SU-DHL-6 (cell line): ENCODE results near the gene TMPRSS2.
A peak's percentile ranks its signal among the peaks of the same experiment; 100 is the strongest.

Experiments
- H2AFZ ChIP-seq: fragments of 200-600 bp; sonication (generic); 2 replicates; pipeline ENCODE4 v1.6.1; 2014; ENCODE audit warnings: low read depth, mild to moderate bottlenecking, moderate library complexity, mixed read lengths, antibody characterized with exemption, low read length; ENCODE audit not compliant: severe bottlenecking
- H3F3A ChIP-seq: fragments of 200-600 bp; shearing (Covaris generic); 2 replicates; pipeline ENCODE4 v1.6.0; 2016; ENCODE audit warnings: antibody characterized with exemption, mild to moderate bottlenecking; ENCODE audit not compliant: insufficient read depth
- H3K27ac ChIP-seq: fragments of 200-600 bp; sonication (generic); 2 replicates; pipeline ENCODE4 v1.5.1; 2016; ENCODE audit warnings: low read depth, mild to moderate bottlenecking, low read length, moderate library complexity, mixed read lengths
- H3K27me3 ChIP-seq: fragments of 200-600 bp; sonication (generic), shearing (Covaris generic); 2 replicates; pipeline ENCODE4 v1.6.0; 2014; ENCODE audit warnings: mild to moderate bottlenecking, low read length
- H3K36me3 ChIP-seq: fragments of 200-600 bp; sonication (generic); 2 replicates; pipeline ENCODE4 v1.6.1; 2014; ENCODE audit warnings: mild to moderate bottlenecking, low read length, mixed read lengths
- H3K4me2 ChIP-seq: fragments of 300-600, 200-600 bp; shearing (Covaris generic), sonication (generic); 2 replicates; pipeline ENCODE4 v1.6.0; 2014; ENCODE audit warnings: low read length, low read depth, mild to moderate bottlenecking; ENCODE audit not compliant: poor library complexity, severe bottlenecking
- H3K4me3 ChIP-seq: fragments of 200-600 bp; sonication (generic); 2 replicates; pipeline ENCODE4 v1.5.1; 2014; ENCODE audit warnings: antibody characterized with exemption, low read length, mild to moderate bottlenecking, mixed read lengths; ENCODE audit not compliant: insufficient read depth, poor library complexity, severe bottlenecking
- H3K79me2 ChIP-seq: fragments of 200-600 bp; sonication (generic); 2 replicates; pipeline ENCODE4 v1.6.1; 2014; ENCODE audit warnings: mild to moderate bottlenecking, low read length, moderate library complexity; ENCODE audit not compliant: insufficient read depth
- H3K9ac ChIP-seq: fragments of 200-600 bp; sonication (generic); 2 replicates; pipeline ENCODE4 v1.7.0; 2014; ENCODE audit warnings: mild to moderate bottlenecking, low read length
- H3K9me2 ChIP-seq: fragments of 200-600 bp; sonication (generic); replicated peaks from 2 replicates; pipeline ENCODE4 v1.6.1; 2014; ENCODE audit warnings: low read length; ENCODE audit not compliant: insufficient read depth
- H3K9me3 ChIP-seq: fragments of 200-600 bp; sonication (generic); 2 replicates; pipeline ENCODE4 v1.6.1; 2014; ENCODE audit warnings: low read length, mixed read lengths; ENCODE audit not compliant: insufficient read depth
- H4K20me1 ChIP-seq: fragments of 200-600 bp; sonication (generic); 2 replicates; pipeline ENCODE4 v1.6.1; 2014; ENCODE audit warnings: low read depth, mild to moderate bottlenecking, antibody characterized with exemption, low read length, moderate library complexity, mixed read lengths
- EZH2phosphoT487 ChIP-seq: fragments of 200-600 bp; sonication (generic), shearing (Covaris generic); conservative IDR thresholded peaks from 2 replicates; pipeline ENCODE4 v1.6.1; 2018; ENCODE audit warnings: mild to moderate bottlenecking, antibody characterized with exemption, low read length, moderate library complexity, mixed read lengths
- TF ChIP-seq, protein P1 (sequence below): fragments of 200-600 bp; sonication (generic); IDR thresholded peaks from one replicate; pipeline ENCODE4 v1.5.1; 2017; ENCODE audit warnings: antibody characterized with exemption, mild to moderate bottlenecking, low read length, moderate library complexity; ENCODE audit not compliant: insufficient read depth, poor library complexity, severe bottlenecking

Gene TMPRSS2

GRCh38 chr21:41465176-41465781, 42.7 kb downstream of the TMPRSS2 start:
- no peak overlapping the region for H3K4me3 ChIP-seq
- H3K9me2 ChIP-seq: no peaks in the 10 kb centered on the region
- no peak overlapping the region for H3K9ac ChIP-seq
- H4K20me1 ChIP-seq: no peaks in the 10 kb centered on the region
- no peak overlapping the region for H3K27ac ChIP-seq
- H3K36me3 ChIP-seq: no peaks in the 10 kb centered on the region
- H3K4me2 ChIP-seq: no peak overlapping the region
- no peaks in the 10 kb centered on the region for H3K9me3 ChIP-seq
- H3K79me2 ChIP-seq: no peaks in the 10 kb centered on the region
- TF ChIP-seq EZH2phosphoT487: no peak
- TF ChIP-seq, protein P1, sequence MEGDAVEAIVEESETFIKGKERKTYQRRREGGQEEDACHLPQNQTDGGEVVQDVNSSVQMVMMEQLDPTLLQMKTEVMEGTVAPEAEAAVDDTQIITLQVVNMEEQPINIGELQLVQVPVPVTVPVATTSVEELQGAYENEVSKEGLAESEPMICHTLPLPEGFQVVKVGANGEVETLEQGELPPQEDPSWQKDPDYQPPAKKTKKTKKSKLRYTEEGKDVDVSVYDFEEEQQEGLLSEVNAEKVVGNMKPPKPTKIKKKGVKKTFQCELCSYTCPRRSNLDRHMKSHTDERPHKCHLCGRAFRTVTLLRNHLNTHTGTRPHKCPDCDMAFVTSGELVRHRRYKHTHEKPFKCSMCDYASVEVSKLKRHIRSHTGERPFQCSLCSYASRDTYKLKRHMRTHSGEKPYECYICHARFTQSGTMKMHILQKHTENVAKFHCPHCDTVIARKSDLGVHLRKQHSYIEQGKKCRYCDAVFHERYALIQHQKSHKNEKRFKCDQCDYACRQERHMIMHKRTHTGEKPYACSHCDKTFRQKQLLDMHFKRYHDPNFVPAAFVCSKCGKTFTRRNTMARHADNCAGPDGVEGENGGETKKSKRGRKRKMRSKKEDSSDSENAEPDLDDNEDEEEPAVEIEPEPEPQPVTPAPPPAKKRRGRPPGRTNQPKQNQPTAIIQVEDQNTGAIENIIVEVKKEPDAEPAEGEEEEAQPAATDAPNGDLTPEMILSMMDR: no peak
- no peak overlapping the region for H2AFZ ChIP-seq
- no peaks in the 10 kb centered on the region for H3K27me3 ChIP-seq
- no peaks in the 10 kb centered on the region for H3F3A ChIP-seq

DNA sequence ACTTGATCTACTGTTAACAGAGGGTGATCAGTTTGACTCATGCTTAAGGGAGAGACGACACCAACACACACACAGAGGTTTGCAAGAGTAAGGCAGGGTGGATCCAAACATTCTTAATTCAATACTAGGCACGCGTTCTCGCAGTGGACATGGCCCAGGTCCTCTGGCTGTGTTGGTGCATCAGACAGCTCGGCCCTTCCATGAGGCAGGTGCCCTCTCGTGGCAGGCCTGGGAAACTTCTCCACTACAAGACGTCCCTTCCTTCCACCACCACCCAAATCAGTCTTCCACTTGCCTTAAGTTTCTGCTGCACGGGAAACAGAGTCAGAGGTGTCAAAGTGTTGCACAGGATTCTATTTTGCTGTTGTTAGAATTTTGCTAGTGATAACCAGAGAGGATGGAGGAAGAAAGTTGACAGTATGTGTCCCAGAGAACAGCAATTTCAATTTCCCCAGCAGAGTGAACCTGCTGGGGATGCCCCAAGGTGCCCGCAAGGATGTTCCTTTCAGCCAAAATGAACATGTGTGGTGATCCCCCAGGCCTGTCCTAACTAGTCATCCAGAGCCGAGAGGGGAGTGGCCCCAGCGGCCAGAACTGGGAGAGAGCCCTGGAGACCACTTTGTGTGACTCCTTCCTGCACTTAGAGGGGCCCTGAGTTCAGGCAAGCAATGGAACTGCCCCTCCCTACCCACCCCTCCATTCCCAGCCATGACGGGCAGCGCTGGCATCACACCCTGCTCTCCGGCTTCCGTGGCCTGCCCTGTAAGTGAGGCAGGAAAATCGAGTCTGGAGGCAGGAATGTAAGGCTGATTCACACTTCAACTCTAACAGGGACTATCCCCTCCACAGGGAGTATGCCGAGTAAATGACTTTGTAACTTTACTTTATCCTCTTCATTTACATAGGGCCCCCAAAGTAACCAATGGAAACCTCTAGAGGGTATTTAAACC, 47.1 kb downstream of the TMPRSS2 start:
- no peaks in the 10 kb centered on the region for H4K20me1 ChIP-seq
- H3K9me2 ChIP-seq: no peaks in the 10 kb centered on the region
- no peak overlapping the region for H3K9ac ChIP-seq
- H3K79me2 ChIP-seq: no peaks in the 10 kb centered on the region
- no peak overlapping the region for H3K27ac ChIP-seq
- H3K27me3 ChIP-seq: no peaks in the 10 kb centered on the region
- TF ChIP-seq EZH2phosphoT487: no peak
- TF ChIP-seq, protein P1: peak; percentile 55
- H2AFZ ChIP-seq: no peak overlapping the region
- no peaks in the 10 kb centered on the region for H3K36me3 ChIP-seq
- H3K4me2 ChIP-seq: no peak overlapping the region
- no peaks in the 10 kb centered on the region for H3F3A ChIP-seq
- no peaks in the 10 kb centered on the region for H3K9me3 ChIP-seq
- H3K4me3 ChIP-seq: no peak overlapping the region

DNA sequence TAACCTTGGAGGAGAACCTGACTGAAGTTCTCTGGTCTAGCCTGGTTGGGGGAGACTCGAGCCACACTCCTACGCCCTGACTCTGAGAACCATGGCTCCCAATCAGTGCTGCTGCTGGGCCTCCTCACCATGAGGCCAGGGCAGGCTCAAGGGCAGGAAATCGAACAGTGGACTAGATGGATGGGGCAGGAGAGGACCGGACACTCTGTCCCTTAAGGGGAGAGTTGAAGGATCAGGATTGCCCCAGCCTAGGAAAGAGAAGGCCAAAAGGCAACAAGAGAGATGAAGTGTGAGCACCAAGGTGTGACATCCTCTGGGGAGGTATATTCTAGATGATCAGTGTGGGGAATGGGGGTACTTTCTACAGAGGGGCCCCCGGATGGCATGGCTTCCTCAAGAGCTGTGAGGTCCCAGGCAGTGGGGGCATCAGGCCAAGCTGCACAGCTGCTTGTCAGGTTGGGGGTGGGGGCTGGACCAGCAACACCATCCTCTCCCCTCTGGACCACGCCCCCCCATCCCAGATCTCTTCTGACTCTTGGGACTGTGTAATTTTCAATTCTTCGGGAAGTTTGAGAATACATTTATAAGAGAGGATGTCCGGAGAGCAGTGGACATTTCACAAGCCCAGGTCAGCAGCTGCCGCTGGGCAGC, 47.9 kb downstream of the TMPRSS2 start:
- Histone ChIP-seq H3F3A (no peaks in the 10 kb centered on the region), H3K27me3 (no peaks in the 10 kb centered on the region), H3K36me3 (no peaks in the 10 kb centered on the region), H3K9me2 (no peaks in the 10 kb centered on the region), H3K9me3 (no peaks in the 10 kb centered on the region), H2AFZ (no peak overlapping the region), H3K79me2 (no peaks in the 10 kb centered on the region), H3K4me2 (no peak overlapping the region), H4K20me1 (no peaks in the 10 kb centered on the region), H3K27ac (no peak overlapping the region), H3K4me3 (no peak overlapping the region), H3K9ac (no peak overlapping the region)
- TF ChIP-seq, protein P1: no peak
- no peak for TF ChIP-seq EZH2phosphoT487
